22Rv1 (cell line): Measurements from ENCODE around the gene PLCE1.

Source experiments
- H3K27ac ChIP-seq: fragments of 450-650 bp; 2 replicates; pipeline ENCODE4 v1.5.1; 2017
- CTCF ChIP-seq: fragments of 450-650 bp; IDR thresholded peaks from 2 replicates; pipeline ENCODE4 v1.5.1; 2017; ENCODE audit warnings: mild to moderate bottlenecking
- ZFX ChIP-seq: fragments of 450-650 bp; IDR thresholded peaks from 2 replicates; pipeline ENCODE4 v1.6.1; 2017; ENCODE audit warnings: antibody characterized with exemption, borderline replicate concordance

PLCE1 gene

DNA sequence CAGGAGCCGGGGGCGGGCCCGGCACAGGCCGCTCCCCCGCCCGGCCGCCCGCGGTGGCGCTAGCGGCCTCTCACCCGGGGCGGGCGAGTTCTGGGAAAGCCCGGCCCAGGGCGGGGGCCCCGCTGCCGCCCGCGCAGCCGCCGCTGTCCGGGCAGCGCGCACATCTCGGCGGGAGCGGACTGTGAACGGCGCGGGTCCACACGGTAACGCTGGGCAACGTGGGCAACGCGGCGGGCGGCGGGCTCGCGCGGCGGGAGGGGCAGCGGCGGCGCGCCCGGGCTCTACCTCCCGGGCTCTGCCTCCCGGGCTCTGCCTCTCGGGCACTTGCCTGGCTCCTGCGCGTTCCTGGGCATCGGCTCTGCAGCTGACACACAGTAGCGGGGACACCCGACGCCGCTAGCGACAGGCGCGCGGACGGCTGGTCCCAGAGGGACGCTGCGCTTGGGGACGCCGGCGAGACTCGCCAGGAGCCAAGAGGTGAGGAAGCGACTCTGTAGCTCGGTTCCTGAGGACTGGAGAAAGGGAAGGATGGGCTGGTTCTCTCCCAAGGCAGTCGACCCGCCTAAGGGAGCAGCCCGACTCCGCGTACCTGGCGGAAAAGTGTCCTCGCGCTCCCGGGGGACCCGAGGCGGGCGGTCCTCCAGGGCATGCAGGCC is at the start of gene PLCE1:
Gene PLCE1, plus strand, starts transcription at position 150 of the 656 bp plus-strand sequence. CDS start 37,116 bp downstream, outside the sequence.
- TF ChIP-seq CTCF (0 out of 2 replicates have a peak, but pooled peaks have one; percentile 26), ZFX (no peak)
- H3K27ac ChIP-seq: no peak within 1 kb of the TSS

DNA sequence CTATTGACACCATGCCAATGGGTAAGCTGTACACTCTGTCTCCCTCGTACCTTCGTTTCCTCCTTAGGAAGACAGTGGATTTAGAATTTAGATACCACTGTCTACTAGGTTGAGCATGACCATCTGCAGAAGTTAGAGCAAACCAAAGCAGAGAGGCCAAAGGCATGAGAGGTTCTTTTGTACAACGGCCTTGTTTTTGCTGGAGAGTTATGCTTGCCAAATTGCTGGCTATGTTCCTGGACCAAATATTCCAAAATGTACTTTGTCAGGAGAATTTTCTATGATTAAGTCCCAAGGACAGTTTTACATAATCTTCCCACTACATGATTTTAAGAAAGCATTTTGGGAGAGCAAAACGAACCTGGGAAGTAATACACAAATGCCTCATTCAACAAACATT is 47.9 kb upstream of the PLCE1 start:
- no peak overlapping the region for H3K27ac ChIP-seq
- TF ChIP-seq ZFX (no peak), CTCF (no peak)

DNA sequence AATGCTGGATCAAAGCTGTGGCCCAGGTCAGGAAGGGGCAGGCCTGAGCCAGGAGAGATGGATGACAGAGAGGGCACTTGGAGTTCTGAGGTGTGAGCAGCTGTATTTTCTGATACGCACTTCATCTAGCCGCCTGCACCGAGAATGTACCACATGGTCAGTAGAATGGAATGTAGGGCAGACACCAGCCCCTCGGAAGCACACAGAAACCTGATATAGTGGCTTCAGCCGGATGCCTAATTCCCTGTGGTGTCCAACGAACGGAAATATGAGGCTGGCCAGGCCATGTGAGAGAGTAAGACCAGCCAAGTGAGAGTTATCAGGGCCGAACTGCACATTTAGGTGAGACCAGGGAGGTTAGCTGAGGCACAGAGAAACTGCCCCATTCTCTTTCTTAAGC is 46.7 kb upstream of the PLCE1 start:
- TF ChIP-seq ZFX (no peak), CTCF (no peak)
- H3K27ac ChIP-seq: no peak overlapping the region

GRCh38 chr10:93947524-93947923 is 46.2 kb upstream of the PLCE1 start:
- no peak for TF ChIP-seq ZFX
- no peak for TF ChIP-seq CTCF
- no peak overlapping the region for H3K27ac ChIP-seq

- H3K27ac ChIP-seq: no peak overlapping the region
- TF ChIP-seq ZFX (no peak), CTCF (no peak)
These were observed 41.8 kb upstream of the PLCE1 start for GRCh38 chr10:93951905-93952304.

GRCh38 chr10:93954299-93954698 is 39.4 kb upstream of the PLCE1 start:
- TF ChIP-seq CTCF: no peak
- TF ChIP-seq ZFX: no peak
- H3K27ac ChIP-seq: no peak overlapping the region

- no peak for TF ChIP-seq ZFX
- TF ChIP-seq CTCF: no peak
- no peak overlapping the region for H3K27ac ChIP-seq
These were observed 38.9 kb upstream of the PLCE1 start for GRCh38 chr10:93954726-93955363.
